Activated naive CD4-positive, alpha-beta T cell treated with anti-CD3 and anti-CD28 coated beads, Interleukin-2, amount 10 ng/mL, durations not matched to agents 7 days and 5 days (primary cell): ENCODE measurements around the gene DNAJB12.
A peak's percentile ranks its signal among the peaks of the same experiment; 100 is the strongest.

ENCODE experiments used
- CTCF ChIA-PET: fragments of 350-600 bp; sonication (Branson Sonifier 250); formaldehyde crosslinking; loops from one replicate; lab custom pipeline; 2021; ENCODE audit warnings: antibody characterized with exemption; lab: Charles Lee
- DNase-seq: peaks from one replicate; pipeline ENCODE4 v3.0.0-alpha.2; 2020
- H3K27ac Mint-ChIP-seq: one replicate; pipeline ENCODE4 v1.8.0; 2021; ENCODE audit warnings: mild to moderate bottlenecking, moderate library complexity, mixed read lengths
- H3K27me3 Mint-ChIP-seq: one replicate; pipeline ENCODE4 v1.8.0; 2021; ENCODE audit warnings: mild to moderate bottlenecking, mixed read lengths
- H3K36me3 Mint-ChIP-seq: one replicate; pipeline ENCODE4 v1.8.0; 2021; ENCODE audit warnings: mixed read lengths
- H3K4me1 Mint-ChIP-seq: one replicate; pipeline ENCODE4 v1.8.0; 2021; ENCODE audit warnings: mixed read lengths
- H3K4me3 Mint-ChIP-seq: one replicate; pipeline ENCODE4 v1.8.0; 2021; ENCODE audit warnings: mild to moderate bottlenecking, moderate library complexity, mixed read lengths
- H3K9me3 Mint-ChIP-seq: one replicate; pipeline ENCODE4 v1.8.0; 2021; ENCODE audit warnings: mixed read lengths

The DNAJB12 gene

DNA sequence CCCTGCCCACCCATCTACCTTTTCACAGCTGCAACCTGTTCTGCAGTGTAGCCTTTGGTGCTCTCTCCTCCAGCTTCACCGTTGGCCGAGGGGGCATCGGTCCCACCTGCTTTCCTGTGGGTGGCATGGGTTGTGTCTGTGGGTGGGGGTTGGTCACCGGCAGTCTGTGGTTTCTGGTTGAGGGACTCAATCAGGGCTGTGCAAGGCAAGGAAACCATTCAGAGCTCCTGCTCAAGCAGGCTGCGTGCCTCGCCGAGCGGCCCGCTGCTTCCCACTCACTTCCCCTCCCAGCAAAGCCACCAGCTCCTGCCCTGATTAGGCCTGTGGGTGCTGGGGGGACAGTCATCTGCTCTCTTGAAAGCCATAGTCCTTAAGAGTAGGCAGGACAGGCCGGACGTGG, 9.8 kb downstream of the DNAJB12 start:
- no peak overlapping the region for H3K4me3 Mint-ChIP-seq

DNA sequence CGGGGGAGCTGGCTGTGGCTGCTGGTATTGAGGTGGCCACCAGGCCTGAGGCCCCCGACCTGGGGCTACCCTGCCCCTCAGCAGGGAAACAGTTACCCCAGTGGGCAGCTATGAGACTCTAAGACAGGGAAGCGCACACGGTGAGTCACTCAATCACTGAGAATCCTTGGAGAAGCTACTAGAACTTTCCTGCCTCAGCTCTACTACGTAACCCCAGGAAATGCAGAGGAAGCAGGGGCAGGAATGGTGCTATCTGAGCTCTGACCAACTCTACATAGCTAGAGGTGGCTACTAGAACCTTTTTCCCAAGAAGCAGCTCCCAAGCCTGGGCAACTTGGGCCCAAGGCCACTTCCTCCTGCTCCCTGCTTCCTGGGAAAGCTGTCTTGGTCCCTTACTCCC, 11.8 kb downstream of the DNAJB12 start:
- Mint-ChIP-seq H3K27ac (no peak overlapping the region), H3K27me3 (no peaks in the 10 kb centered on the region), H3K4me1 (peaks cover 20% of the 10 kb centered on the region), H3K4me3 (no peak overlapping the region), H3K36me3 (peaks cover 26% of the 10 kb centered on the region), H3K9me3 (no peaks in the 10 kb centered on the region)
- no peak for DNase-seq
- CTCF ChIA-PET: interaction anchor here (0.6 to 3.4 kb wide), 7 partner anchors 13 to 294 kb away, joined by 3 to 26 read pairs (median 3); no protein-coding TSS in a partner anchor

More for the DNA sequence above, 9.8 kb downstream of the DNAJB12 start:
- H3K9me3 Mint-ChIP-seq: no peaks in the 10 kb centered on the region
- H3K27me3 Mint-ChIP-seq: no peaks in the 10 kb centered on the region
- H3K27ac Mint-ChIP-seq: no peak overlapping the region
- peaks cover 33% of the 10 kb centered on the region for H3K4me1 Mint-ChIP-seq
- DNase-seq: no peak
- H3K36me3 Mint-ChIP-seq: peaks cover 34% of the 10 kb centered on the region
- CTCF ChIA-PET: interaction anchor here (0.8 to 1.5 kb wide), 4 partner anchors 10 to 296 kb away, joined by 3 to 4 read pairs (median 3); no protein-coding TSS in a partner anchor

DNA sequence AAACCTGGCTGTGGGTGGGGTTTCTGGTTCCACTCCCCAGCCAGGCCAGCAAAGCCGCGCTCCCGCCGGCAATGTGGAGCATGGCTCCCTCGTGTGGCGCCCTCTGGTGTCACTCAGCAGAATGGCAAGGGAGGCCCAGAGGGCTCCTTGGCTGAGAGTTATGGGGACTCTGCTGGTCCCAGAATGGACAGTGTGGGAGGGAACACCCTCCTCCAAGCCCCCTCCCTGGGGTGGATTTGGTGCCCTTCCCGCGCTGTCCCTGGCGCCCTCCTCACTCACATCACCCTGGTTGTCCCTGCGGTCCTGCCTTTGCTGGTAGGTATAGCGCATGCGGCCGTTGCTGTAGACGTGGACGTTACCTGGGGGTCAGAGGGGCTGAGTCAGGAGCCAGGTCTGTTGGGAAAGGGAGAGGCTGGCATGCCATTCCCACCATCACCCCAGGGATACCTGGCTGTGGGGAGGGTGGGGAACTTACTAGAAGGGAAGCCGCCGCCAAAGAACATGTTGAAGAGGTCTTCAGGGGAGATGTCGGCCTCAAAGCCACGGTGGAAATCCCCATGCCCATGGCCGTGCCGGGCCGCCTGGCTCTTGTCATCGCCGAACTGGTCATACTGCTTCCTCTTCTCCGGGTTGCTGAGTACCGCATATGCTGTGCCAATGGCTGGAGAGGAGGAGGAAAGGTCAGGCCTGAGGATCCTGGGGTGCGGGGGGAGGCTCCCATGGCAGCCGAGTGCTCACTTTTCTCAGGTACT, 14.0 kb downstream of the DNAJB12 start:
- Mint-ChIP-seq H3K4me1 (peaks cover 38% of the 10 kb centered on the region), H3K4me3 (no peak overlapping the region), H3K36me3 (peaks cover 42% of the 10 kb centered on the region), H3K27ac (peak overlapping the region; percentile 28), H3K27me3 (no peaks in the 10 kb centered on the region), H3K9me3 (no peaks in the 10 kb centered on the region)
- peak; percentile 84 for DNase-seq
- CTCF ChIA-PET: interaction anchor here (0.6 to 9.2 kb wide), 24 partner anchors 10 to 494 kb away, joined by 3 to 101 read pairs (median 4); partner anchors contain the start of genes ASCC1, DDIT4 and SPOCK2

DNA sequence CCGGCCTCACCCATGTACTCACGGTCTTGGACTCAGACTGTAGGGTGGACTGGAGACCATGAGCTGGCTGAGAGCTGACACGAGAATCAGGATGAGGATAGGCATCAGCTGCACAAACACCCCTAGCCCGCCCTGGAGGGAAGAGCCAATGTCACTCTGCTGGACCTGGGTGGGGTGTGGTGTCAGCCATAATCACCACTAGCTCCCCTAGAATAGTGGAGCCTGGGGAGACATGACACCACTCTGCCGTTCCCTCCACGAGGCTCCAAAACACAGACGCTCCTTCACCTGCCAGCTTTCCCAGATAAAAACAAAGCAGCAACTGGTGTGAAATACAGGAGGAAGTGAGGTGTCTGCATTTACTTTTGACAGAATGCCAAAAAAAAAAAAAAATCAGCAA, 16.5 kb downstream of the DNAJB12 start:
- H3K27me3 Mint-ChIP-seq: no peaks in the 10 kb centered on the region
- H3K4me1 Mint-ChIP-seq: peaks cover 53% of the 10 kb centered on the region
- CTCF ChIA-PET: interaction anchor here (0.6 to 9.2 kb wide), 22 partner anchors 9 to 382 kb away, joined by 3 to 101 read pairs (median 8); partner anchors contain the start of gene DDIT4
- H3K27ac Mint-ChIP-seq: no peak overlapping the region
- H3K9me3 Mint-ChIP-seq: no peaks in the 10 kb centered on the region
- H3K36me3 Mint-ChIP-seq: peaks cover 45% of the 10 kb centered on the region
- H3K4me3 Mint-ChIP-seq: no peak overlapping the region
- DNase-seq: no peak

DNA sequence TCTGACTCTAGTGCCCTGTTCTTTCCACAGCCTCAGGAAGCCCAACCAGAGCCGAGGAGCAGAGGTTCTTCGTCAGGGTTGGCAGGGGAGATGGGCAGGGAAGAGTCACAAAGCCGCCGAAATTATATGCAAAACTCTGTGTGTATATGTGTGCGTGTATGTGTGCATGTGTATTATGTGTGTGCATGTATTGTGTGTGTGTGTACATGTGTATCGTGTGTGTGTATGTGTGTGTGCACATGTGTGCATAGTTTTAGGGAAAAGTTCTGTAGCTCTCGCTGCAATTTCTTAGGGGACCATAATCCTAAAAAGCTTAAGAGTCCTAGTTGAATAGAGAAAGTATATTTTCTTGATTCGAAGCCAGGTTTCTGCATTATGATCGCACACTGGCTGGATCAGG, 17.0 kb downstream of the DNAJB12 start:
- H3K27ac Mint-ChIP-seq: no peak overlapping the region
- H3K4me3 Mint-ChIP-seq: no peak overlapping the region
- H3K4me1 Mint-ChIP-seq: peaks cover 57% of the 10 kb centered on the region
- peaks cover 48% of the 10 kb centered on the region for H3K36me3 Mint-ChIP-seq
- H3K9me3 Mint-ChIP-seq: no peaks in the 10 kb centered on the region
- CTCF ChIA-PET: interaction anchor here (0.7 to 9.2 kb wide), 34 partner anchors 8 to 441 kb away, joined by 3 to 101 read pairs (median 7); partner anchors contain the start of genes ANAPC16 and DDIT4
- DNase-seq: no peak
- no peaks in the 10 kb centered on the region for H3K27me3 Mint-ChIP-seq

DNA sequence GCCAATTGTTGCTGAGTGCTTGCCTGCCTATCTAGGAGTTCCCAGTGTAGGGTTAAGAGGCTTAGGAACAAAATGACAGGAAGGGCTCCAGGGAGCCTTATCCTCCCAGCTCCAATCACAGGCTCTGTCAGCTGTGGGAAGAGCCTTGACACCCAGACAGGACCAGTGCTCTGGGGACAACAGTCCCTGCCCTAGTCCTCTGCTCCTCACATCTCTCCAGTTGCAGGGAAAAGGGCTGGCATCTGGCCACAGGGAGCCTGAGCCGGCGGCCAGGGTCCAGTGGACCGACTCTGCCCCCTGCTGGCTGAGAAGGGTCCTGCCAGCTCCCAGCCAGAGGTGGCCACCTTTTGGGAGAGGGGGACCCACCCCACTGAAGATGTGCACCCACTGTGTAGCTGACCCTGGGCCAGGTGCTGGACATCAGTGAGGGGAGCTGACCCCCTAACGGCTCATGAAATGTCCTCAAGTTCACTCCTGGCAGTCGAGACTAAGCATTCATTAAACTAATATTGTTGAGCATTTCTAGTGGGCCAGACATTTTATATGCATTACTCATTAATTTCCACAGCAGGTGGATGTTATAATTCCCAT, 17.6 kb downstream of the DNAJB12 start:
- no peaks in the 10 kb centered on the region for H3K9me3 Mint-ChIP-seq
- CTCF ChIA-PET: interaction anchor here (0.6 to 9.2 kb wide), 37 partner anchors 9 to 441 kb away, joined by 3 to 101 read pairs (median 7); partner anchors contain the start of genes ANAPC16 and DDIT4
- H3K27me3 Mint-ChIP-seq: no peaks in the 10 kb centered on the region
- H3K4me1 Mint-ChIP-seq: peaks cover 63% of the 10 kb centered on the region
- peak; percentile 75 for DNase-seq
- H3K36me3 Mint-ChIP-seq: peaks cover 45% of the 10 kb centered on the region
- no peak overlapping the region for H3K27ac Mint-ChIP-seq
- no peak overlapping the region for H3K4me3 Mint-ChIP-seq

DNA sequence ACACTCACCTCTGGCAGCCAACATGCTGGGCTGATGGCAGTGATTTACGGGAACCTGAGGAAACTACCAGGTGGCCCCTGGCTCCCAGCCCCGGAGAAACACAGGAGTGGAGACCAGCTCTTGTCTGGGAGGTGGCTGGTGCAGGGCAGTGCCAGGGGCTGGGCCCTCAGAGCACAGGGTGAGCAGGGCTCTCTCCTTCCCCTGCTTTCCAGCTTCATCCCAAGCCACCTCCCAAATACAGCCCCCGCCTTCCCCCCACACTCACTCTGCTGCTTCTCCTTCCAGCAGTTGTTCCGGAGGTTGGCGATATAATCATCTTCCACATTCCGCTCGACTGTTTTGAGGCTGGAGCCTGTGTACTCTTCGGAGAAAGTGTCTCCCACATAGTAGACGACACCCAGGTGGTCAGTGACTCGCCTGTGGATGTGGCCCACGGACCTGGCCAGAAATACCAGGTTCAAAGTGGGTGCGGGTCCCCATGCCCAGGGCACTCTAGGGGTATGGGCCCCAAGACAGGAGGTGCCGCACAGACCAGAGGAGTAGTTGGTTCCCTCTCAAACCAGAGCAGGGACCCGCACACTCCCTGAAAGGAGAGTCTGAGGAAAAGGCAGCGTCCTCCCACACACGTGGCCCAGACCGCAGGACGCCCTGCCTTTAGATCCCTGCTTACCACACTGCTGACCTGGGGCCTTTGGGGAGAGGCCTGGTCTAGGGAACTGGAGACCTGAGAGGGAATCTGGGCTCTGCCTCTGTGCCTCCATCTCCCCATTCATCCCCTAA, 18.3 kb downstream of the DNAJB12 start:
- peak overlapping the region; percentile 84 for H3K27ac Mint-ChIP-seq
- H3K4me1 Mint-ChIP-seq: peaks cover 70% of the 10 kb centered on the region
- peak overlapping the region; percentile 40 for H3K4me3 Mint-ChIP-seq
- no peak for DNase-seq
- CTCF ChIA-PET: interaction anchor here (0.6 to 9.2 kb wide), 40 partner anchors 8 to 440 kb away, joined by 3 to 101 read pairs (median 6); partner anchors contain the start of genes ANAPC16 and DDIT4
- peaks cover 45% of the 10 kb centered on the region for H3K36me3 Mint-ChIP-seq
- no peaks in the 10 kb centered on the region for H3K27me3 Mint-ChIP-seq
- no peaks in the 10 kb centered on the region for H3K9me3 Mint-ChIP-seq

DNA sequence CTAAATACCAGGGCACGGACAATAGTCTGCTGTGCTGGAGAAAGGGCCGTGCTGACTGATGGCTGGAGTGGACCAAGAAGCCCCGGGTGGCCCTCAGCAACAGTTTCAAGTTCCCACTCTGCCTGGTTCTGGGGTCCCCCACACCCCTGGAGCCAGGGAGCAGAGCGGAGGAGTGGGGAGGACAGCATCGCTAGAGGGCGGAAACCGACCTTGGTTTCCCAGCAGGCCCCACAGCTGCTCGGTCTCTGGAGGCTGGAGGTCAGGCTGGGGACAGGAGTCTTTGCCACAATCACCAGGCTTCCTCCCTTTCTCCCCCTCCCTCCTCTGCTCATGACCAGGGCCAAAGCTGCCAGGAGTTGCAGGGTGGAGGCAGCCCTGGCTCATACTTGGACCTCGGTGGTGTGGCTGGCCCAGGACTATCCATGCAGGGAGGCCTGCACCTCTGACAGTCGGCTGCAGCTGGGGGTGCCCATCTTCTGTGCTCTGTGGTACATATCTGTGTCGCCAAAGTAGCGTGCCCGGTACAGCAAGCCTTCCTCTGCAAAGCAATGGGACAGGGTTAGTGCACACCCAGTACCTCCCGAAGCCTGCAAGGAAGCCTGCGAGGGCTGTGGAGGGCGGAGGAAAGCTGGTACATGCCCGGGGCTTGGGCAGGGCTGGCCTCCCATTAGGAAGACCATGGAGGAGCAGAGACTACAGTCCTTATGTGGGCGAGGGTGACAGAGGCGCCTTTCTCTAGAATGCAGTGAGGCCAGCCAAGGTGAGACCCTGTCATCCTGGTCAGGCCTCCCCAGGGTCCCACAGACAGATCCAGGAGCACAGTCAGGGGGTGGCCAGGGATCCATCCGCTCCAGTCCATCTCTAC, 19.1 kb downstream of the DNAJB12 start:
- peaks cover 39% of the 10 kb centered on the region for H3K36me3 Mint-ChIP-seq
- H3K9me3 Mint-ChIP-seq: no peaks in the 10 kb centered on the region
- H3K4me1 Mint-ChIP-seq: peaks cover 72% of the 10 kb centered on the region
- no peaks in the 10 kb centered on the region for H3K27me3 Mint-ChIP-seq
- CTCF ChIA-PET: interaction anchor here (0.6 to 9.2 kb wide), 23 partner anchors 7 to 439 kb away, joined by 3 to 101 read pairs (median 5); partner anchors contain the start of genes ANAPC16, ASCC1 and DDIT4
- DNase-seq: peak; percentile 73
- H3K4me3 Mint-ChIP-seq: peak overlapping the region; percentile 64
- peak overlapping the region; percentile 84 for H3K27ac Mint-ChIP-seq

DNA sequence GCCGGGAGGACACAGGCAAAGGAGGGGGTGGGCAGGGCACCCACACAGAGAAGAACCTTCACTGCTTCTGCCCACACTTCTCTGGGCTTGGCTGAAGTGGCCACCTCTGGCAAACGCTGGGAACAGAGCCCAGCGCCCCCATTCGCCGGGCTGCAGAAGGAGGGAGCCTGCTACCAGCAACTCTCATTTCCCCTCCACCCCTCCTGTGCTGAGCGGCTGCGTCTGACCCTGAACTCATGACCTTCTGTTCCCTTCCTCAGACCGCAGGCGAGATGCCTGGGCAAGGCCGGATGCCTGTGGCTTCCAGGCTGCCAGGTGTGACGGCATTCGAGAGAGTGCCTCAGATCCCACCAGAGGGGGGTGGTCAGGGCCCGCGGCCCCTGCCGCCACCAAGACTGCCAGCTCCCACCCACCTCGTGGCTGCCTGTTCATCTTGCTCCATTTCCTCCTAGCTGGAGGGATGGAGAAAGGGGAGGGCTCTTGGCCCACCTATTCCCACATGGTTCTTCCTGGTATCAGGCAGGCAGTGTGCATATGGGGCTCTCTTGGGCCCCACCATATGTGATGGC, 19.8 kb downstream of the DNAJB12 start:
- Mint-ChIP-seq H3K9me3 (no peaks in the 10 kb centered on the region), H3K4me1 (peaks cover 75% of the 10 kb centered on the region), H3K36me3 (peaks cover 38% of the 10 kb centered on the region), H3K27ac (peak overlapping the region; percentile 84), H3K4me3 (peak overlapping the region; percentile 64), H3K27me3 (no peaks in the 10 kb centered on the region)
- CTCF ChIA-PET: interaction anchor here (0.9 to 9.2 kb wide), 21 partner anchors 10 to 439 kb away, joined by 3 to 101 read pairs (median 6); partner anchors contain the start of genes ANAPC16, ASCC1 and DDIT4
- DNase-seq: peak; percentile 93

DNA sequence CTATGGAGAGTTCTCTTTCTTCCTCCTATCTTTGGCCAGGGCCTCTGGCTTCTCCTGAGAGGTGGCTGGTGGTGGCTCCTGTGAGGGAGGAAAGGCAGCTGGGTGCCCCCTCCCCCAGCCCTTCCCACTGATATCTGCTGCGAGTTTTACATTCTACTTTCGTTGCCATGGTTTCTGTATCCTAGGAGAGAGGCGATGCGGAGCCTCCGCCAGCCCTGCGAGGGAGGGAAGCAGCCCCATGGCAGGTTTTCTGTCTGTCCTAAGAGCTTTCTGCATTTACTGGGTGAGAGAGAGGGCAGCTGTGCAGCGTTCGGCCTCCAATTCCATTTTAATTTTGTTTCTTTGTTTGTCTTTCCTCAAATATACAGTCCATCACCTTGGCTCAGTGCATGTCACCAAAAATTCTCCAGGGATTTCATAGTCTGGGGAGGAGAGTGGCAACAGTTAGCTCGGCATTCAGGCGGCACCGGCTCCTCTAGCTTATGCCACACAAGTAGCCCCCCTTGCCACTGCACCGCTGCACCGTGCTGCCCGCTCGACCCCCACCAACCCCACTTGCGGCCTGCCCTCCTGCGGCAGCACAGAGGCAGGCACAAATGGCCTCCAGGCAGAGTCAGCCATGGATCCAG, 20.4 kb downstream of the DNAJB12 start:
- Mint-ChIP-seq H3K27ac (peak overlapping the region; percentile 84), H3K4me3 (peak overlapping the region; percentile 64), H3K4me1 (peaks cover 81% of the 10 kb centered on the region), H3K9me3 (no peaks in the 10 kb centered on the region), H3K36me3 (peaks cover 40% of the 10 kb centered on the region), H3K27me3 (no peaks in the 10 kb centered on the region)
- CTCF ChIA-PET: interaction anchor here (1.0 to 9.2 kb wide), 11 partner anchors 11 to 286 kb away, joined by 3 to 101 read pairs (median 5); partner anchors contain the start of gene DDIT4
- DNase-seq: peak; percentile 52

DNA sequence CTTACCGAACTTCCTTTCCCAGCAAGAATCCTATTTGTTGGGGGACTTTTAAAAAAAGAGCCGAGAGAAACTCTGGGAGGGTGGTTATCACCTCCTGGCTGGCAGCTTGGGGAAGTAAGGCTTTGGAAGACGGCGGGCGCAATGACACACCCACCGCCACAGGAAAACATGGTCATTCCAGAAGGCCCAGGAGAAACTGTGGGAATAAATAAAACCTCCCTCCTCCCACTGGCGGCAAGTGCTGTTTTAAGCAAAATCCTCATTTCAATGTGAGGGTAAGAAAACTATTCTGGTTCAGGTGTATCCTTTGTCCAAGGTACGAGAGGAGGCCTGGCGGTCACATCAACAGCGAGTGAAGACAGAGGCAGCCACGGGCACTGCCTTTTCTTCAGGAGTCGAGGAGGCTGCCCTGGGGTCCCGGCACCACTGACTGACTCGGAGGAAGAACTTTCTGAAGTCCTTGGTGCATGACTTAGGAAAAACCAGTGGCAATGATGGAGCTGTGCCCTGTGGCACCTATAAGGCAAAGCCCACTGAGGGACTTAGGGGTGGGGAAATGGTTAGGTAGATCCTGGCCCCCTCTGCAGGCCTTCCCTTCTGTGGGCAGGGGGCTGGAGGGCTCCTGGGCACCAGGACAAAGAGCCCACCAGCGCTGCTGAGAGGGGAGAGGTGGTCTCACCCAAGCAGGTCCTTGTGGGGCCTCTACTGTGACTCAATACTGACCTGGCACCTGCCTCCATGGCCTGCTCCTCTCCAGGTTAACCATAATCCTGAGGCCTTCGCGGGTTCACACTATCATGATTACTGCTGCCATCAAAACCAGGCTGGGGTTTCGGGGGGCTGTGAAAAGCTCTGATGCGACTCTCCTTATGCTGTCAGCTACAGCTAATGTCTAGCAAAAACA, 21.4 kb downstream of the DNAJB12 start:
- H3K36me3 Mint-ChIP-seq: peaks cover 40% of the 10 kb centered on the region
- peaks cover 89% of the 10 kb centered on the region for H3K4me1 Mint-ChIP-seq
- no peaks in the 10 kb centered on the region for H3K27me3 Mint-ChIP-seq
- peak overlapping the region; percentile 98 for H3K27ac Mint-ChIP-seq
- DNase-seq: no peak
- no peaks in the 10 kb centered on the region for H3K9me3 Mint-ChIP-seq
- CTCF ChIA-PET: interaction anchor here (1.2 to 9.2 kb wide), 7 partner anchors 11 to 285 kb away, joined by 3 to 101 read pairs (median 8); partner anchors contain the start of gene DDIT4
- peak overlapping the region; percentile 30 for H3K4me3 Mint-ChIP-seq
